Head of caudate nucleus (tissue), 42 donors: ENCODE data around the gene DENND2A.
"Not testable (repeated sequence)": the region's sequence is repeated elsewhere in the genome, so short reads cannot be mapped to it uniquely, and the experiment has no call there.

Experiments used
- DNase-seq, 42 donors: peaks; one replicate each; pipeline versions ENCODE4 v3.0.0 to v3.0.0-alpha.2; 2020 to 2021; ENCODE audit warnings: mixed read lengths in 7 of 42
- intact Hi-C: fragments of 100-400 bp; cut with DNase I; formaldehyde crosslinking; loops from one replicate; pipeline ENCODE4 v1.15.0; 2022

Gene DENND2A

DNA sequence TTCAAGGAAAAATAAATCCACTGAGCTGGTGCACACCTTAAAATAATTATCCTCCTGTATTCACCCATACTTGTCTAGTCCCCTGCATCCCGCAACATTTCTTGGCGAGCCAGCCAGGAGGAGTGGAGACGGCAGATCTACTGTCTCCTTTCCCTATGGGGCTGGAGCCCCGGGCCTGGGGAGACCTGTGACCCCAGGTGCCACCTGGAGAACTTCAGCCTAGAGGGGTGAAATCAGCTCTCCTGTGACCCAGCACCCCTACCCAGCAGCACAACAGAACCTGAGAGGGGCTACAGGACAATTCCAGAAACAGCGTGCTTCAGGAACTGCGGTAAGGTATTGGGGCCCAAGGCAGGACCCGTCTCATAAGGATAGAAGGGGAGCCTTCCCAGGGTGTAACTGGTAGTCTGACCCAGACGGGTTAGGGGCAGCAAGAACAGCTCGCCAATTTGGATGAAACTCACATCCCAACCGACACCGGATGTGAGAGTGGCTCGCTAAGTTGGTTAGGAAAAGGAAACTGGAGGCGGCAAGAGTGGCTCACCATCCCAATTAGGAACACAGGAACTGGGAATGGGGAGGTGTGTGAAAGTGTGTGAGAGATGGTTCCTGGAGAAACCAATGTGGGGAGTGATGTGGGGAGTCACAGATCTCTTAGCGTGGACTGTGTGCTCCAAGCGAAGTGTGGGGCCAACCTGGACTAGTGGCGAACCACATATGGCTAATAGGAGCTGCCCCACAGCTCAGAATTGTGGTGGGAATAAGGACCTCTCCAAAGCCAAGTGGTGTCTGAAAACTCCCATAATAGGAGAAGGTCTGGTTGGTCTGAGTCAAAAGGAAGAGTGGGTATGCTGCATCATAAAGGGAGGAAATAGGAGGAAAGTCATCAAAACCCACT, 15.1 kb upstream of the DENND2A start:
- intact Hi-C loops = no loop called here
- peak in 3 of 42 donors; percentile 3 to 34 (median 20) for DNase-seq

DNA sequence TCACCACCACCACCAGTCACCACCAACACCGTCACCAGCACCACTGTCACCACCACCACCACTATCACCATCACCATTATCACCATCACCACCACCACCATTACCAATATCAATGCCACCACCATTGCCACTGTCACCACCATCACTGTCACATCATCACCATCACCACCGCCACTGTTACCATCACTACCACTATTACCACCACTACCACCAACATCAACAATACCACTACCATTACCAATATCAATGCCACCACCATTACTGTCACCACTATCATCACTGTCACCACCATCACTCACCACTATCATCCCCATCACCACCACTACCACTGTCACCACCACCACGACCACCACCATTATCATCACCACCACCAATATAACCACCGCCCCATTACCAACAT, 14.0 kb upstream of the DENND2A start:
- intact Hi-C loops = no loop called here
- DNase-seq = peak in 1 of 42 donors; percentile 8

DNA sequence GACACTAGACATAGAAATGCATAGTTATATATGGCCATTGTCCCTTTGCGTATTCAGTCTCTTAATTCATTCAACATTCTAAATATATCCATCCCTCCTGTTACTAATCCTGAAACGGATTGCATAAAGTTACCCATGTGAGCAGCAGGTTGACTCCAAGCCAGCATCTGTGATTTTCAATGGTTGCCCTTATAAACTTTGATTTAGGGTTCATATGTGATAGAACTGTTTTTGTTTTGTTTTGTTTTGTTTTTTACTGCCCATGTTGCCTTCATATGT, 13.4 kb upstream of the DENND2A start:
- no peak for DNase-seq
- intact Hi-C loops = no loop called here

DNA sequence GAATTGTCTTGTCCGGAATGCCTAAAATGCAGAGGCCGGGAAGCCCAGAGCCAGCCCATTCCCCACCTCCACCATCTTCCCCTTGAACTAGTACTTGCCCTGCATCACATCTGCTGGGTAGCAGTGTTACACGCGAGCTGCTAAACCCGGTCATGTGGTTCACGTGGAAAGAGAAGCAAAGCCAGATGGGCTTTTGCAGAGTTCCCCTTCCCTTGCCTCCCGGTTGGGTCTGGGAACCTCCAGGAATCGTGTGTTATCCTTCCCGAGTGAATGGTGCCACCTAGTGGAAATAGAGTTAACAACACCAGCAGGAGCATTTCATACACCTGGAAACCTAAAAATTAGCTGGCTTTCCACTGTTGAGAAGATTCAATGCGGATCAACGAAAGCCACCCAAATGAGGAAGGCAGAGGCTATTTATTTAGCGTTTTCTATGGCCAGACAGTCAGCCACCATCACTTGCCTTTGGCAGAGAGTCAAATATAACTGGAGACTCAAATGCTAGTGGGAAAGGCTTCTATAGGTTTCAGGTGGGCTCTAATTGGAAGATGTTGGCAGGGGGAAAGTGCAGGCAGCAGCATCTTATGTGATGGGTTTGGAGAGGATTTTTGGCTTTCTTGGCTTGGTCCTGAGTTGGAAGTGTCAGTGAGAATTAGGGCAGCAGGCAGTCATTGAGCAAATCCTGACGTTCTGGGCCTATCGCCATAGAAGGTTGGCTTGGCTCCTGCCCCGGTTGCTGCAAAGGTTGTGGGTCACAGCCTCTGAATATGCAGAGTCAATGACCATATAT, 12.9 kb upstream of the DENND2A start:
- intact Hi-C loops = loop anchor here (2.0 kb wide), 1 partner anchor 135 kb away; no protein-coding TSS in a partner anchor
- DNase-seq = peak in 36 of 42 donors; percentile 34 to 88 (median 66)

DNA sequence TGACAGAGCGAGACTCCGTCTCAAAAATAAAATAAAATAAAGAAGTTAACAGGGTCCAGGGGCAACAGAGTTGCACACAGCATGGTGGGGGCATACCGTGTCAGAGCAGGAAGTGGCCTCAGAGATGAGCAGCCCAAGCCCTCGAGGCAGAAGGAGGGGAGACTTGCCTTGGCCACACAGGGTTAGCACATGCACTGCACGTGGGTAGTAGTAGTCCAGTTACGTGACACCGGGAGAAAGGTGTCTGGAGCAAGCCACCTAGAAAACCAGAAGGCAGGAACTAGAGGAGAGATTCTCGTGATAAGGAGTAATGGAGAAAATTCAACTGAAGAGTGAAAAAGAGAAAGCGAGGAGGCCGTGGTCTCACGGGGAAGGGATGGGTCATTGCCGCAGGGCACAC, 9.8 kb upstream of the DENND2A start:
- peak in 2 of 42 donors; percentile 15 to 16 for DNase-seq
- intact Hi-C loops = no loop called here

DNA sequence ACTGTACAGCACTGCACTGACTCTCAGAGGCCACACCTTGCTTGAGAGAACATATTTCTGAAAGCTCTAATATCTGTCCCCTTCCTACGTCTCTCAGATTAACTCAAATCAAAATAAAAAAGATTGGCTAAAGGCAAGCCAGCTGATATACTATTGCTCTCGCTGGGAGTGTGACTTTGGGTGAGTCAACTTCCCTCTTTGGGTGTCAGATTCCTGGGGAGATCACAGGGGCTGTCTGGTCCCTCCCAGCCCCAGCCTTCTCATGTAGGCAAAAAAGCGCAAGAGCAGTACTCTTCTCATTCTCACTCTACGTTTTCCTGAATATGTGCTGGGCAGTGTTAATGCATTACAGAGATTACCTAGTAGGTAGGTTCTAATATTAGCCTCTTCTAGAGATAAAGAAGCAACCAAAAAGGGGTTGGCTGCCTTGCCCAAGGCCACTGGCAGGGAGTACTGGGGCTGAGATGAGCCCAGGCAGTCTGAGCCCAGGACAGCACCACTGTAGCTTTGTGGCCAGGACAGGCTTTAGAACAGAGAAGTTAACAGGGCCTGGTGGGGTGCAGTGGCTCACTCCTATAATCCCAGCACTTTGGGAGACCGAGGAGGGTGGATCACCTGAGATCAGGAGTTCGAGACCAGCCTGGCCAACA, 9.1 kb upstream of the DENND2A start:
- intact Hi-C loops = no loop called here
- peak in 1 of 42 donors; percentile 7 for DNase-seq

DNA sequence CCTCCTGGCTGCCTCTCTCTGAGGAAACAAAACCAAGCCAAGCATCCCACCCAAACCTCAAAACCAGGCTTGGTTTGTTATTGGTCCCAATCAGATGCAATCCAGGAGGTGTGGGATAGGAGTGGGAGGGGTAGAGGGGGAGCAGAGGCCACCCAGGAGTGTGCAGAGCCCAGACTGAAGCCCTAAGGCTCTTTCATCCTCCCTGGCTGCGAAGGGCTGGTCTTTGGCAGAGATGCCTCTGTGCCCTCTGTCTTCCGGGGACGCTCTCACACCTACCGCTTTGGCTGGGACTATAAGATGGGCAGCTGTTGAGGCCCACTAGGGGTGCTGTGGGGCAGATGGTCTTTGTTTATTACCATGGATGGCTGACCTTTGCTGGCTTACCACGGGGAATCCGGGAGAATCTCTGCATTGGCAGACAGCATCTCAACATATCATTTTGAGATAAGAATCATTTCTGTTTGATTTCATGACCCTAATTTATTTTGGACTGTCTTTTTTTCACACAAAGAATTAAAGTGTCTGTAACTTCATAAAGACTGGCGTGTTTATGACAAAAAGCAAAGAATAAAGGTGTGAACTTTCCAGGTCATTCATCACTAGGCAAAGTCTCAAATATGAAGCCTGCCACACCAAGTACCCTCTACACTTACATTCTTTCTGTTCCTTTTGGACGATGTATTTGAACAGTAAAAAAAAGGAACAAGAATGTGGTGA, 6.5 kb upstream of the DENND2A start:
- peak in 40 of 42 donors; percentile 22 to 82 (median 55) for DNase-seq
- intact Hi-C loops = no loop called here

DNA sequence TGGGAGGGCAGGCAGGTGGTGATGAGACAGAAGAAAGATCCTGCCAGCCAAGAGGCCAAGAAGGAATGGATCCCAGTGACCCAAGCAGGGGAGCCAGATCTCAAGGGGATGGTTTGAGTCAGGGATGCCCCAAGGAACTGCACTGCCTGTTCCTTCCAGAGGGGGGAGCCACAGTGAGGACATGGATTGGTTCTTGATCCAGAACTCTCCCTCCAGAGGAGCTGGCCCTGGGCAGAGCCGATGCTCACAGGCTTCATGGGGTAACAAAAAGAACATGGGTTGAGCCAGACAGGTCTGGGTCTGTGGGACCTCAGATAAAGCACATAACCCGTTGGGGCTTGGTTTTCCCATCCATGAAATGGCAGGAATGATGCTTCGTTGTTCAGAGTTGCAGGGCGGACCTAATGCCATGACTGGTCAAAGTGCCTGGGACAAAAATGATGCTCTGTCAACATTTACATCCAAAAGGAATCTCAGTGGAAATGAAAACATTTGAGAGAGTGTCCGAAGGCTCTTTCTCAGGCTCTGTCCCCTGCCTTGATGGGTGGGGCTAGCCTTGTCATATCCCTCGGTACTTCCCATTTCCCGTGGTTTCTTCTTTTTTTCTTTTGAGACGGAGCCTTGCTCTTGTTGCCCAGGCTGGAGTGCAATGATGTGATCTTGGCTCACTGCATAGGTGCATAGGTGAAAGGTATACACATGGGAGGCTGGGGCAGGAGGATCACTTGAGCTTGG, 4.7 kb upstream of the DENND2A start:
- peak in 1 of 42 donors; percentile 29 for DNase-seq
- intact Hi-C loops = no loop called here

DNA sequence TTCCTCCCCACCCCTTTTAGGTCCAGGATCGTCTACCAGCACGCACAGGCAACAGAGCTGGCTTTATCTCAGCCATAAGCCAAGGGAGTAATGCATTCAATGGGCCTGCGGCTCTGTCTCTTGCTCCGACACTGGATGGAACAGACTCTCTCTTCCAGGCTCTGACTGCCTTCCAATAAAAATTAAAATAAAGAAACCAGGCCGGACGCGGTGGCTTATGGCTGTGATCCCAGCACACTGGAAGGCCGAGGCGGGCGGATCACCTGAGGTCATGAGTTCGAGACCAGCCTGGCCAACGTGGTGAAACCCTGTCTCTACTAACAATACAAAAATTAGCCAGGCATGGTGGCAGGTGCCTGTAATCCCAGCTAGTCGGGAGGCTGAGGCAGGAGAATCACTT, 4.1 kb upstream of the DENND2A start:
- intact Hi-C loops = not testable (repeated sequence)

DNA sequence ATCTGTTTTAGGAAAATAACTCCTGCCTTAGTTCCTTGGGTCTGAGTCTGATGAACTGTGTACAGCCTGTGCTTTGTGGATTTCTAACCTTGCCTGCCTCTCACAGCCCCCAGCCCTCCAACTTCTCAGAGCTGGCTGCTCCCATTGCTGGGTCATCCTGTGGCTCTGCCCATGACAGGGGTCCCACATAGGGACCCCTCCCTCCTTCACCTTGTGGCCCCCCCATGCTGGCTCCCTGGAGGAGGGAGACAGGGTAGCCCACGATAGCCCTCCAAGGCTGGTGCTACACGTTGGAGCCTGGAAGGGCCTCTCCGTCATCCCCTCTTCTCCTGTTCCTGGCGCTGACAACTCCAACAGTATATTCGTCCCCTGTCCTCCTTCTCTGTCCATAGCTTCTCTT, 2.8 kb upstream of the DENND2A start:
- intact Hi-C loops = no loop called here
- DNase-seq = peak in 1 of 42 donors; percentile 16

More for the DNA sequence above, 4.1 kb upstream of the DENND2A start:
- DNase-seq = peak in 1 of 42 donors; percentile 24

DNA sequence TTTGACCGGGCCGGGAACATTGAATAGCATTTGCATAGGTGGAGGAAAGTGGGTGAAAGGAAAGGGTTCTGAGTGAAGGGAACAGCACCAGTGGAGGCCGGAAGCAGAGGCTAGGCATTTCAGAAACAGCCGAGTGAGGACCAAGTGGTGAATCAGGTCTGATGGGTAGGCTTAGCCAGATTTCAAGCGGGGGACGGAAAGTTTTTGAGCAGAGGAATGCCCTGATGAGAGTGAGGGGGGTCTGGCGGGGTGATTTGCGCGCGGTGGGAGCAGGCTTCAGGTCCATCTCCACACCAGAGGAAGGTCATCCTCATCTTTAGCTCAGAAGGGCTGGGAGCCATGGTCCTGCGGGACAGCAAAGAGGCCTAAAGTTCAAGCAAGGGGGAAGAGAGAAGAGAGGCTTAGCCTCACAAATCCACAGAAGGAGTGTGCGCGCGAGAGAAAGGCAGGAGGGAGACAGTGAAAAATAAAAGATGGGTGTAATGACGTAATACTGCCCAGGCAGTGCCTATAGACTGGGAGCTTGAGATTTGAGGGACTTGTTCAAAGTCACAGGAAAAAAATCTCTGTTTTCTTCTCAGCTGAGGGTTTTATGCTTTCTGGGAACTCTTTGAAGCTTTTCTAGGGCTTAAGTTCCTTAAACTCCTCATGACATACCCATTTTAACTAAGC, 1.0 kb upstream of the DENND2A start:
- intact Hi-C loops = no loop called here
- DNase-seq = peak in 1 of 42 donors; percentile 11

DNA sequence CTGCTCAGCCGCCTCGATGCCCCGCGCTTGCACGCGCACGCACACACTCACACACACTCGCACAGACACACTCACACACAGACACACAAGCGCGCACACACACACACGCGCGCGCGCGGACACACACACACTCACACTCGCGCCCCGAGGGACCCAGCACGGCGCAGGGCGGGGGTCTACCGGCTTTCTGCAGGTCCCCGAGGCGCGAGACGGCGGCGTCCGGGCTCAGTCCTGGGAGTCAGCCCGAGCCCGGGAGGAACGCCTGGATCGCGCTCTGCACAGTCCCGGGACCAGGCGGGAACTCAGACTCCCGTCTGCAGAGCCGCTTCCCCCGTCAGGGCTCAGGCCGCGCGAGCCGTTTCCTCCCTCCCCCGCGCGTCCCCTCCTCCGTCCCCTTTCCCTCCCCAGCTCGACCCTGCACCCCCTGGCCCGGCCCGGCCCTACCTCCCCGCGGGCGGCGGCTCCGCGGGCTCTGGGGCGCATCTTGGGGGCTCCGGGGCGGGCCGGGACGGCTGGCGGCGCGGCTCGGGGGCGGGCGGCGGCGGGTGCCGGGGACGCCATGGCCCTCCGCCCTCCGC, 464 bp downstream of the DENND2A start:
- intact Hi-C loops = no loop called here
- DNase-seq = peak in 35 of 42 donors; percentile 19 to 75 (median 36)

DNA sequence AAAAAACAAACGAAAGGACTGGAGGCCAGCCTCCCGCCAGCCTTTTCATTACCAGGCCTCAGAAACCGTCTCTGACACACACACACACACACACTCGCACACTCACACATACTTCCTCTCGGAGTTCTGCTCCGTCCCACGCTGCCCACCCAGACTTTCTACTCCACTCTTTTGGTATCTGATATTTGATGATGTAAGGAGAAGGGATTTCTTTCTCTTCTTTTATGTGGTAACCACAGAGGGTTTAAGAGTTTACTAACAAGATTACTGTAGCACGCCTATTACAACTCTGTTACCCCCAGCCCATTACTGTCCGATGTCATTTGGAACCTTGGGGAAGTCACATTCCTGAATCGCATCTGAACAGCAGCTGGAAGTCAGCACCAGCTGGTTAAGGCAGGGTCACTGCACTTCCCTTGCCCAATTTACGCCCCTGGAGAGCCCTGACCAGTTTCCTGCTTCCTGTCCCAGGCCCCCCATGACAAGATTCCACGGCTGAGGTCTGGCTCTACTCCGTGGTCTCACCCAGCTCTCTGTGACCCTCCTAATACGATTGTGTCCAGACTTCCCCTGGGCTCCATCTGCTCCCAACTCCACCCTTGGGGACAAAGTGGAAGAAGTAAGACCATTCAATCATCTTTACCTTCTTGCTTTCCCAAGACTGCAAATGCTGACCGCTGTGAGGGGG, 1.1 kb downstream of the DENND2A start:
- peak in 2 of 42 donors; percentile 13 to 28 for DNase-seq
- intact Hi-C loops = no loop called here

DNA sequence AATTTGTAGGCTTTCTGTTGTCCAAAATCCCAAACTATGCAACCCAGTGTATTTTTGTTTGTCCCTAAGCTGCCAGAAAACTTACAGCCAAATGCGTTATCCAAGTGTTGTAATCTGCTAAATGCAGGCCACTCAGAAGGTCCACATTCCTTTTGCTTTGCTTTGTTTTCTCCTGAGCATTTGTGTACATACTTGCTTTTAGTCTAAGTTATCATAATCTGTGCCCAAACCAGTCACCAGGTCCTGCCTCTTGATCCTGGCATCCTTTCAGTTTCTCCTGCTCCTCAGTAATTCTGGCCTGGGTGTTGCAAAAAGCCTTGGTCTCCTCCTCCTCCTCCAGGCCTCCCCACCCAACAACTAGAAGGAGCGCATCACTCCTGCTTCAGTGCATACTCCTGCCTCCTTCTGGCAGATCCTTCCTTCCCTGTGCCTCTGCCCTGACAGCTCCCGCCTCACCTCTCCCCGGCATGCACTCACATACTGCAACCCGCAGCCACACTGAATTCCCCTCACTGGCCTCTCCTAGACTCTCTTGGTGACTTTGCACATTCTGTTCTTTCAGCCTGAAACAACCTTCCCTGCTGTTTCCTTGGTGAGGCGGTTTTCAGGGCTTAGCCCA, 2.3 kb downstream of the DENND2A start:
- DNase-seq = peak in 2 of 42 donors; percentile 1 to 15
- intact Hi-C loops = no loop called here

DNA sequence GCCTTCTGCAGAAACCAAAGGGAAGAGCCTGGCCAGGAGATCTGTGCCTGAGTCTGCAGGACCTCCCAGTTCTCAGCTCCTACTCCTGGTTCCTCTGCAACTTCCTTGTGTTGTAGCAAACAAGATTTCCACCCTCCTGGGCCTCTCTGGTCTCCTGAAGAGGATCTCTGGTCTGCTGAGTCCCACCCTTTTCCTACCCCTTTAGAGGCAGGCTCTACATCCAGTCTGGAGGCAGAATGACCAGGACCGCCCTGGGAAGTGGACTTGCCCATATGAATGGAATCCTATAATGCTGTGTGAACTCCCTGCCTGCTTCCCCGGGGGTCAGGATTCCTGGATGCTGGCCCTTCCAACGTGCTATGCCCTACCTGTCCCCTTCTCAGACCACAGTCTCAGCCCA, 3.2 kb downstream of the DENND2A start:
- intact Hi-C loops = no loop called here
- no peak for DNase-seq

DNA sequence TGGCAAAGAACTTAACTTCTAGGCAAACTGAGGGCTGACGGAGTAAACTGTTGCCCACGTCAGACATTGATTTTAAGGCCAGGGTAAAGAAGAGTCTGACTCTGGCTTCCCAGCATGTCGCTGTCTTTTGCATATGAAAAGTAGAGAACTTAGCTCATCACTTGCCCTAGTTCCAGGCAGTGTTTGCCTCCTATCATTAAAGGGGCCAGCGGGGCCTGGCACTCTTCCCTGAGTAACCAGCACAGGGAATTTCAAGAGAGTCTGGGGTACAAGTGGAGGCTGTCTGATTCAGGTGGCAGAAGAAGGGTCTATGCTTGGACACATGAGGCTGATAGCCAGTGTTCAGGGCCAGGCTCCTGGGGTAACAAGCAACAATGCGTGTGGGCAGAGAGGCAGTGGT, 4.8 kb downstream of the DENND2A start:
- intact Hi-C loops = no loop called here
- peak in 2 of 42 donors; percentile 11 to 51 for DNase-seq
